B cell (primary cell): ENCODE measurements around the gene MORC4.

Experiments used
- EZH2 ChIP-seq: IDR thresholded peaks from 2 replicates; pipeline ENCODE4 v1.6.1; 2012; ENCODE audit warnings: borderline replicate concordance, low read depth, mild to moderate bottlenecking, moderate library complexity, low read length; ENCODE audit not compliant: insufficient read depth, poor library complexity, severe bottlenecking
- TF ChIP-seq, protein P1 (sequence below): fragments of 200-600 bp; IDR thresholded peaks from one replicate; pipeline ENCODE4 v1.8.0; 2022; ENCODE audit warnings: antibody characterized with exemption, mild to moderate bottlenecking

DNA sequence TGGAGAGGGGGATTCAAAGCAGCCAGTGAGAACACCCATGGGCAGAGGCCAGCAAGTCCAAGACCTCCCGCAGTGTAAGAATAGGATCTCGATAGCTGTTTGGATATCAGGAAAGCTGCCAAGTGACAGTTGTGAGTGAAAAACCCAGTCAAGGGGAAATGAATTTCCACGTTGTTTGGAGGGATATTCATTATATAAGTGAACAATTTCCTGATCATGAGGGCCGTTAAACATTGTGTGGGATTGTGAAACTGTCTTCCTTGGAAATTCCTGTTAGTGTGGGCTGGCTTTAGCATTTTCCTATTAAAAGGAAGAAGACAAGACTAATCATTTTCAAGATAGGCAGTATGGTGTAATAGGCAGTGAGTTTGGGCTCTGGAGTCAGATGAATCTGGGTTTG, 64.8 kb downstream of the MORC4 start:
- TF ChIP-seq, protein P1, sequence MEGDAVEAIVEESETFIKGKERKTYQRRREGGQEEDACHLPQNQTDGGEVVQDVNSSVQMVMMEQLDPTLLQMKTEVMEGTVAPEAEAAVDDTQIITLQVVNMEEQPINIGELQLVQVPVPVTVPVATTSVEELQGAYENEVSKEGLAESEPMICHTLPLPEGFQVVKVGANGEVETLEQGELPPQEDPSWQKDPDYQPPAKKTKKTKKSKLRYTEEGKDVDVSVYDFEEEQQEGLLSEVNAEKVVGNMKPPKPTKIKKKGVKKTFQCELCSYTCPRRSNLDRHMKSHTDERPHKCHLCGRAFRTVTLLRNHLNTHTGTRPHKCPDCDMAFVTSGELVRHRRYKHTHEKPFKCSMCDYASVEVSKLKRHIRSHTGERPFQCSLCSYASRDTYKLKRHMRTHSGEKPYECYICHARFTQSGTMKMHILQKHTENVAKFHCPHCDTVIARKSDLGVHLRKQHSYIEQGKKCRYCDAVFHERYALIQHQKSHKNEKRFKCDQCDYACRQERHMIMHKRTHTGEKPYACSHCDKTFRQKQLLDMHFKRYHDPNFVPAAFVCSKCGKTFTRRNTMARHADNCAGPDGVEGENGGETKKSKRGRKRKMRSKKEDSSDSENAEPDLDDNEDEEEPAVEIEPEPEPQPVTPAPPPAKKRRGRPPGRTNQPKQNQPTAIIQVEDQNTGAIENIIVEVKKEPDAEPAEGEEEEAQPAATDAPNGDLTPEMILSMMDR, result no peak
- no peak for TF ChIP-seq EZH2
